Endothelial cell of hepatic sinusoid (primary cell): Measurements from ENCODE around the gene ZBTB3.
"Not testable (repeated sequence)": the region's sequence is repeated elsewhere in the genome, so short reads cannot be mapped to it uniquely, and the experiment has no call there.

Experiments used
- in situ Hi-C: cut with HindIII; loops from 2 replicates; pipeline ENCODE4 v1.10.0; 2017; ENCODE audit warnings: low sequenced_read_pairs

Gene ZBTB3

GRCh38 chr11:62760867-62761227 lies 6.9 kb upstream of the ZBTB3 start:
- in situ Hi-C loops: not testable (repeated sequence)

GRCh38 chr11:62757846-62758788 lies 4.2 kb upstream of the ZBTB3 start:
- in situ Hi-C loops: no loop called here

DNA sequence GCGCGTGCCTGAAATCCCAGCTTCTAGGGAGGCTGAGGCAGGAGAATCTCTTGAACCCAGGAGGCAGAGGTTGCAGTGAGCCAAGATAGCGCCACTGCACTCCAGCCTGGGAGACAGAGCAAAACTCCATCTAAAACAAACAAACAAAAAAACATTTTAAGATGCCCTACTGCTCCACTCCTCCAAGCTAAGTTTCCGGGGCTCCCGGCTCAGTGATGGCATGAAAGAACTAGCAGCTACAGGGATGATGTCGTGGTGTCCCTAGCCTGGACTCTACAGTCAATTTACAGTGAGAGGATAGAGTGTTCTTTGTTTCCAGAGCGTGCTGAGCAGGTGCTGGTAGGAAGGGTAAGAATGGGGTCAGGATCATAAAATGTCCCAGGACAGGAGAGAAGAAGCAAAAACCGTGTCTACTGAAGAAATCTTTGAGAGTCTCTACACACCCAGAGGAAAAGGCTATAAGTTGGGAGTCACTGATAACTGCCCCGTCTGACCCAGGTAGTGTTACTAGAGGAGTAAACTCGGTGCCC lies 1.2 kb upstream of the ZBTB3 start:
- in situ Hi-C loops: no loop called here

DNA sequence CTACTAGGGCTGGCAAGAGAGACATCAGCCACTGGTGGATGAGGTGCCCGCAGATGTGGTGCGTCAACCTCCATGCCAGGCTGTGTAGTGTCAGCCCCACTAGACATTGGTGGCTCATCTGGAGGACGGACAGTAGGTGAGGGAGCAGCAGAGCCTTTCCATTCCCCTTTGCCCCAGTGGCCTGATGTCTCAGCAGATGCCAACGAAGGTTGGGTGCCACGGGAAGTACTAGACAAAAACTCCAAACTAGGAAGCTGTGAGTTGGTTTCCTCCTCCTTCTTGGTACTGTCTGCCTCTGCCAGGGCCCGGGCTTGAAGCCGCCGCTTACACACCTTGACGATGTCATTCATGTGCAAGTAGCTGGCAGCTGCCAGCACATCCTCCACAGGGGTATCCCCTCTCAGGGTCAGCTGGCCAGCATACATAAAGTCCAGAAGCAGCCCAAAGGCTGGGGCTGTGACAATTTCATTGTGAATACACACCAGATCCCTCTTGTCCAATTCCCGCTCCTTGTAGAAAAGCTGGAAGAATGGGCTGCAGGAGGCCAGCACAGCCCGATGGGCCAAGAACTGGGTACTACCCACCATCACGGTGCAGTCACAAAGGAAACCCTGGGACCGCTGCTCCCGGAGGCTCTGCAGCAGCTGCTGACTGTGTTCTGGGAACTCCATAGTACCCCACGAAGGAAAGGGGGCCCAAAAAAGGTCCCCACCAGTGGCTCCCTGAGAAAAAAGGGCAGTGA lies 795 bp downstream of the ZBTB3 start:
- in situ Hi-C loops: loop anchor here (5.0 kb wide), 1 partner anchor 116 kb away; no protein-coding TSS in a partner anchor

GRCh38 chr11:62752177-62752785 lies 1.7 kb downstream of the ZBTB3 start:
- in situ Hi-C loops: loop anchor here (5.0 kb wide), 1 partner anchor 115 kb away; no protein-coding TSS in a partner anchor

- in situ Hi-C loops: loop anchor here (5.0 kb wide), 1 partner anchor 113 kb away; no protein-coding TSS in a partner anchor
Observed at GRCh38 chr11:62749931-62750330, 4.0 kb downstream of the ZBTB3 start.

GRCh38 chr11:62747475-62748160 lies 6.3 kb downstream of the ZBTB3 start:
- in situ Hi-C loops: no loop called here

DNA sequence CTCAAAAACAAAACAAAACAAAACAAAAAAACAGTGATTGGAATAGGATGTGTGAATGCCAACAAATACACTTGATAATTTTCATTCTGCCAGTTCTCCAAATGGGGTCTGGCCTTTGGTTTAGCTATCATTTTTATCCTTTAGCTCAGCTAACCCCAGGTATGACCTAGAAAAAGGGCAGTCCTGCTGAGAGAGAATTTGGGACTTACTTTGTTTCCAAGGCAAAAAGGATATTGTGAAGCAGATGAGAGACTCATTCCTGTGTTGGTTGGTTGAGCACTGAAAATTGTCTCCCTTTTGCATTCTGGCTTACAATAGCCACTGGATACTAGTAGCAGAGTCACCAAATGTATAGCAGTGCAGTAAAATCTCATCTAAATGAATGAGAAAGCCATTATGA lies 16.8 kb downstream of the ZBTB3 start:
- in situ Hi-C loops: no loop called here

- in situ Hi-C loops: no loop called here
Observed at GRCh38 chr11:62732830-62733229, 21.1 kb downstream of the ZBTB3 start.

GRCh38 chr11:62730076-62730475 lies 23.9 kb downstream of the ZBTB3 start:
- in situ Hi-C loops: not testable (repeated sequence)

- in situ Hi-C loops: no loop called here
Observed at GRCh38 chr11:62728171-62728988, 25.6 kb downstream of the ZBTB3 start, which contains the start of gene TTC9C. Gene TTC9C (plus strand): TSS chr11:62728486. CDS start chr11:62728849, 363 bp downstream.

- in situ Hi-C loops: no loop called here
Observed at GRCh38 chr11:62727872-62728170, 26.1 kb downstream of the ZBTB3 start.

DNA sequence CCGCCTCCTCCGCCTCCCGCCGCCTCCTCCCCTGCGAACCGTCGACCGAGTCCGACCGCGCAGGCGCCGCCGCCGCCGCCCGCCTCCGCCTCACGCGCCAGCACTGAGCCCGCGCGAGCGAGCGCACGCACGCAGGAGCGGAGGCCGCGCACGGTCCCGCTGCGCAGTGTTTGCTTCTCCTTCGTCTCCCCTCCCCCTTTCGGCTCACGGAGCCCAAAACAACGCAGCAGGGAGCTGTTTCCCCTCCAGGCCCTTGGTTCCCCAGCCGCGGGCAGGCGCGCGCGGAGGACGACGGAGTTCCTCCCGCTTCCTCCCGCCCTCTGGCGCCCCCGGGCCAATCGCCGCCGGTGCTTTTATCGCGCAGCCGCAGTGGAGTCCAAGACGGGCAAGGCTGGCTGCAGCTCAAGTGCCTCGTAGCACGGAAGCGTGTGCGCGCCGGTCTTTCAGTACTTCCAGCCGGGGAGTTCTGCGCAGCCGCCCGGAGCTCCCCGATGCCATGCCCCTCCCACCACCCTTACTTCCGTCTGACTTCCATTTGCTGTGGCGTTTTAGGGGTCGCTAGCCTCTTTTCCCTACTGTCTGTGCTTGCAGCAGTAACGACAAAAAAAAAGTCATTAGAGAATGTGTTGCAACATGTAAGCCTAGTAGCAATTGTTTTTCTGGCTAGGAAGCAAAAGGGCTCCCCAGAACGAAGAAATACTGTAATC lies 26.6 kb downstream of the ZBTB3 start, which contains the start of gene HNRNPUL2:
Gene HNRNPUL2, minus strand, starts transcription at position 293 of the 707 bp plus-strand sequence. CDS start 301 bp downstream, outside the sequence.
- in situ Hi-C loops: no loop called here

- in situ Hi-C loops: no loop called here
Observed at GRCh38 chr11:62726915-62727164, 27.1 kb downstream of the ZBTB3 start.

DNA sequence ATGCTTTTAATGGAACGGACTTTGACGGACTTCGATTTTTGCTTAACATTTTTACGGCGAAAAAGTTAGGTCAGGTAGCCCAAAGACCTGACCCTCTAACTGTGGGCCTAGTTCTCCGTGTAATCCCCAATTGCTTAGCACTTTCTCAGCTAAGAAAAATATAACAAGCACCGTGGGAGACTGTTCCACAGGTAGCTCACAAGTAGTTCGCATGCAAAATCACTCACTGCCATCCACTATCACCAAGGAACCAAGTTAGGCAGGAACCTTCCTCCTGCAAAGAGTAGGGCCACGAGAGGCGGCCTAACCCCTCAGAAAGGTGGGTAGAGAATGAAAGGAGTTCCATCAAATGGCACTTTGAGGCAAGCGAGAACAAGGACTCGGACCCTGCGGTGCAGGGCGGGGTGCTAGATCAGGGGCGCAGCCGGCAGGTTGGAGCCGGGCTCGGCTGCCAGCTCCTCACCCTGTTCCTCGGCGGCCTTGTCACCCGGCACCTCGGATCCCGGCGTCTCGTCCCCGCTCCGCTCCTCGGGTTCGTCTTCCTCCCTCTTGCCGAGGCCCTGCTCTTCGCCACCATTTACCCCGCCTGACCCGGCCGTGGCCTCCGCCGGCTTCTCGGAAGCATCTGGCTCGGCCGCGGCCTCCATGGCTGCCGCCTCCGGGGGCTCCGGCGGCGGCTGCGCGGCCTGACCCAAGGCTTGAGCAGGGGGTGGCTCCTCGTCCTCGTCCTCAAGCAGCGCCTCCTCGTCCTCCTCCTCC lies 27.6 kb downstream of the ZBTB3 start:
- in situ Hi-C loops: no loop called here

GRCh38 chr11:62725646-62726045 lies 28.3 kb downstream of the ZBTB3 start:
- in situ Hi-C loops: no loop called here

DNA sequence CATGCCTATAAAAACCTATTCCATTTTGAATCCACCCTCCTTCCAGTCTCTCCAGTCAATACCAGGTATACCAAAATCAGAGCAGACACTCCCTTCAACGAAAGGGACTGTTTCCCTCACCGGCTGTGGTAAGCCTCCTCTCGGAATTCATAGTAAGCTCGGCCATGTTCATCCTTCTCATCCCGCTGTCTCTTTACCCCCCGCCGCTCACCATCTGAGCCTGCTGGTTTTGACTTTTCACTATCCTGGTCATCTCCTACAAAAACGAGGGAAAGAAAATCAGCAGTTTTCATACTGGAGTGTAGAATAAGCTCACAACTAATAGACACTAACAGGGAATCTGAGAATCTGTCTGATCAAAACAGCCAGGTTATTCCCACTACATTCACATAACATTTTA lies 29.8 kb downstream of the ZBTB3 start:
- in situ Hi-C loops: no loop called here

DNA sequence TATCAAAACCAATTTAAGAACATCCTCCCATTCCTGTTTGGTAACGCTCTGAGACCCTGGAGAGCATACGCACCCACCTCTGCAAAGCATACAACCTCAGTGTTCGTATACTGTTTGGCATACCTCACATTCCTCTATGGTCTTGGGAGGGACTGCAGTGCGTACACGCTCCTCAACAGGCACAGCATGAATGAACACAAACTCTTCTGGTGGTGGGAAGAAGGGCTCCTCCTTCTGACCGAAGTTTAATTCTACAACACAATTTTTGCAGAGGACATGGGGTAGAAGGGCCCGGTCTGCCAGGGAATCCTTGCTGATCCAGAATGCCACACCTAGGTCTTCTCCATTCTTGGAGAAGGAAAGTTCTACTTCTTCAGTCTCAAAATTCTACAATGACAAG lies 32.0 kb downstream of the ZBTB3 start:
- in situ Hi-C loops: no loop called here
